ENCODE data around the gene S100A13. TPM values are rescaled to one million over a fixed set of nuclear protein-coding genes. Genes with fewer than 3 reads are reported as not detected.

Gene S100A13
- total RNA-seq, 4 donors from 2014 or later, result 118 to 192 (median 176) TPM

DNA sequence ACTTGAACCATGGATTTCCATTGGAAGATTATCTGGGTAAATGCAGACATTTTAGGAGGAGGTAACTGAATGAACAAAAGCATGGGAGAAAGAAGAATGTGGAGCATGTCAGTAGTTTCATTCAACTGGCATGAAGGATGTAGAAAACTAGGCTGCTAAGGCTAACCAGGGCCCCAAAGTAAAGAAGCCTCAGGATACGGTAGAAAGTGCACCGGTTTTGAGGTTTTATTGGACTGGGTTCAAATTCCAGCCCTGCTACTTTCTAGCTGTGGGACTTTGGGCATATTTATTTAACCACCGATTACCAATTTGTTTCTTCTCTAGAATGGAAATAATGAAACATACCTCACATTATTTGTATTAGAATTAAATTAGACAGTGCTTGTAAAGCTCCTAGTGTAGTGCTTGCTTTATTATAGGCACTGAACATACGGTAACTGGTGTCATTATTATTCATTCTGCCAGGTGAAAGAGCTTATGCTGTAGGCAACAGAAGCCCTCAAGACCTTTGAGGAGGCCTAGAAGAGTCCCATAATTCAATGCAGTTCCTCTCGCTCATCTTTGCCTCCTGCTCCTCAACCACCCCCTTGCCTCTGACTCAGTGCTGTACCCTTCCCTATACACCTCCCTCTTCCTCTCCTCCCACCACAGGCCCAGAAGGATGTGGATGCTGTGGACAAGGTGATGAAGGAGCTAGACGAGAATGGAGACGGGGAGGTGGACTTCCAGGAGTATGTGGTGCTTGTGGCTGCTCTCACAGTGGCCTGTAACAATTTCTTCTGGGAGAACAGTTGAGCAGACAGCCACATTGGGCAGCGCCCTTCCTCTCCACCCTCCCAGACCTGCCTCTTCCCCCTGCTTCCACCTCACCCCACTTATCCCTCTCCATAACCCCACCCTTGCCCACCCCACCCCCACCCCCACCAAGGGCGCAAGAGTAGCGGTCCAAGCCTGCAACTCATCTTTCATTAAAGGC, 4.0 kb upstream of the S100A13 start:
- ATAC-seq (ENCODE audit: low FRiP score), result no peak
- DNase-seq (ENCODE audit: low spot score), result no peak
- TF ChIP-seq, protein P1, sequence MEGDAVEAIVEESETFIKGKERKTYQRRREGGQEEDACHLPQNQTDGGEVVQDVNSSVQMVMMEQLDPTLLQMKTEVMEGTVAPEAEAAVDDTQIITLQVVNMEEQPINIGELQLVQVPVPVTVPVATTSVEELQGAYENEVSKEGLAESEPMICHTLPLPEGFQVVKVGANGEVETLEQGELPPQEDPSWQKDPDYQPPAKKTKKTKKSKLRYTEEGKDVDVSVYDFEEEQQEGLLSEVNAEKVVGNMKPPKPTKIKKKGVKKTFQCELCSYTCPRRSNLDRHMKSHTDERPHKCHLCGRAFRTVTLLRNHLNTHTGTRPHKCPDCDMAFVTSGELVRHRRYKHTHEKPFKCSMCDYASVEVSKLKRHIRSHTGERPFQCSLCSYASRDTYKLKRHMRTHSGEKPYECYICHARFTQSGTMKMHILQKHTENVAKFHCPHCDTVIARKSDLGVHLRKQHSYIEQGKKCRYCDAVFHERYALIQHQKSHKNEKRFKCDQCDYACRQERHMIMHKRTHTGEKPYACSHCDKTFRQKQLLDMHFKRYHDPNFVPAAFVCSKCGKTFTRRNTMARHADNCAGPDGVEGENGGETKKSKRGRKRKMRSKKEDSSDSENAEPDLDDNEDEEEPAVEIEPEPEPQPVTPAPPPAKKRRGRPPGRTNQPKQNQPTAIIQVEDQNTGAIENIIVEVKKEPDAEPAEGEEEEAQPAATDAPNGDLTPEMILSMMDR (IDR thresholded peaks at IDR 0.05), result no peak

DNA sequence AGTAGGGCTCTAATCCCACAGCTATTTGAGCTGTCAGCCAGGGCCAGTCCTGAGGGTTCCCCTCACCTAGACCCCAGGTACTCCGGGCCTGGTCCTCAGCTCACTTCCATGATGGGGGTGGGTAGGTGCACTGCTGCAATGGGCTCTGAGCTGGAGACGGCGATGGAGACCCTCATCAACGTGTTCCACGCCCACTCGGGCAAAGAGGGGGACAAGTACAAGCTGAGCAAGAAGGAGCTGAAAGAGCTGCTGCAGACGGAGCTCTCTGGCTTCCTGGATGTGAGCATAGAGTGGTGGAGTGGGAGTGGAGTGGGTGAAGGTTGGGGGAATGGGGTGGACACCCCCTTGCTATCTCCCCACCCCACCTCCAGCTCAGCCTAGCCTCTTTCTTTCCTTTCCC, 3.1 kb upstream of the S100A13 start:
- ATAC-seq (ENCODE audit: low FRiP score), result no peak
- DNase-seq (ENCODE audit: low spot score), result no peak
- TF ChIP-seq, protein P1 (IDR thresholded peaks at IDR 0.05), result no peak

DNA sequence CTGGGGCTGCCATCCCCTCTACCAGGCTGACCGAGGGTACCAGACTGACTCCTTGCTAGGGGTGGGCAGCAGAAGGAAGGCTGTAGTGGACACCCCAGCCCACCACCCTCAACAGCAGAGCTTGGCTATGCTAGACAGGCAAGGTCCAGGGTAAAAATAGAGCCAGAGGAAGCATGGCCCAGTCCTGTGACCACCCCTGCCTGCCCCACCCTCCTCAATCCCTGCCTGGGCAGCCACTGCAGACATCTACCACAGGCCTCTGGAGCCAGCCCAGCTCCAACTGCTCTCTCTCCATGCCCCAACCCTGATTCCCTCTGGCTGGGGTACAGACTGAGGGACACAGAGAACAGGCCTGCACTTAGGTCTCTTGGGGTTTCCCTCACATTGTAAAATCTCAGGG, 2.7 kb upstream of the S100A13 start:
- TF ChIP-seq, protein P1 (IDR thresholded peaks at IDR 0.05), result no peak
- ATAC-seq (ENCODE audit: low FRiP score) (no peak), DNase-seq (ENCODE audit: low spot score) (no peak)

DNA sequence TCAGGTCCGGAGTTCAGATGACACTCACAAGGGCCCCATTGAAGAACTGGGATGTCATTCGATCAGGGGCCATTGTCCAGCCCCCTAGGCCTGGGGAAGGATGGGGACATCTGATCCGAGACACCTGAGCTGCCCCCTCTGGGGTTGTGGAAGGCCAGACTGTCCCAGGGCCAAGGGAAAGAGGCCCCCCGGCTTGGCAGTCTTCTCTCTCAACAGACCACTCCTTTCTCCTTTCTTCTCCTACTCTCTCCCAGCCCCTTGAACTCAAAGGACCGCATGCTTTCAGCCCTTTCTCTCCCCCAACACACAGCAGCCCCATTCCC, 2.0 kb upstream of the S100A13 start:
- TF ChIP-seq, protein P1 (IDR thresholded peaks at IDR 0.05), result no peak
- DNase-seq (ENCODE audit: low spot score), result no peak

DNA sequence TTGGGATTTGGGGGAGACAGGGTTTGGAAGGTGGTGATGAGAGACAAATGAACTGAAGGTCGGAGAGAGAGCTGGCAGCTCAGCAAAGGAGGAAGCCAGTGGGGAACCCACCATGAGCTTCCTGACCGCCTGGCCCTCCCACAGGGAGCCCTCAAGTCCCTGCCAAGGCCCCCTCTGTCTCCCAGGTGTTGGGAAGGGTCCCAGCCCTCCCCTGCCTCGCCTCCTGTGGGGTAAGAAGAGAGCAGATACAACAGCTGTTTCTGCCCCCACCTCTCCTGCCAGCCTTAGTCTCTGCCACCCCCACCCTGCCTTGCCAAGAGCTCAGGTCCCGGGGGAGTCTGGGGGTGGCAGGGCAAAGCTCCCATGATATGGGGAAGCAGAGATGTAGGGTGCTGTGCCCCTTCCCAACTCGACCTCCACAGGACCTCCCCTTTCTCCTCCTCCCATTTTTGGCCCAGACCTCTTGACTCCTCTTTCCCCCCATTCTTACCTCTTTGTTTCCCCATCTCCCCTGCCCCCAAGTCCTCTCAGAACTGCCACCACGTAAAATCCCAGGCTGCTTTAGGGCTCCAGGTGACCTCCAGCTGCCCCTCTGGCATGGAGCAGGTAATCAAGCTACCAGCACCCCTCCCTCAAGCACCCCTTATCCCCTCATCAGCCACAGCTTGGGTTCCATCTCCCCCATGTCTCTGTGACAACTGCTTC, 1.5 kb upstream of the S100A13 start:
- DNase-seq (ENCODE audit: low spot score) (no peak), ATAC-seq (ENCODE audit: low FRiP score) (no peak)
- TF ChIP-seq, protein P1 (IDR thresholded peaks at IDR 0.05), result no peak

More for the DNA sequence above, 2.0 kb upstream of the S100A13 start:
- no peak for ATAC-seq (ENCODE audit: low FRiP score)

DNA sequence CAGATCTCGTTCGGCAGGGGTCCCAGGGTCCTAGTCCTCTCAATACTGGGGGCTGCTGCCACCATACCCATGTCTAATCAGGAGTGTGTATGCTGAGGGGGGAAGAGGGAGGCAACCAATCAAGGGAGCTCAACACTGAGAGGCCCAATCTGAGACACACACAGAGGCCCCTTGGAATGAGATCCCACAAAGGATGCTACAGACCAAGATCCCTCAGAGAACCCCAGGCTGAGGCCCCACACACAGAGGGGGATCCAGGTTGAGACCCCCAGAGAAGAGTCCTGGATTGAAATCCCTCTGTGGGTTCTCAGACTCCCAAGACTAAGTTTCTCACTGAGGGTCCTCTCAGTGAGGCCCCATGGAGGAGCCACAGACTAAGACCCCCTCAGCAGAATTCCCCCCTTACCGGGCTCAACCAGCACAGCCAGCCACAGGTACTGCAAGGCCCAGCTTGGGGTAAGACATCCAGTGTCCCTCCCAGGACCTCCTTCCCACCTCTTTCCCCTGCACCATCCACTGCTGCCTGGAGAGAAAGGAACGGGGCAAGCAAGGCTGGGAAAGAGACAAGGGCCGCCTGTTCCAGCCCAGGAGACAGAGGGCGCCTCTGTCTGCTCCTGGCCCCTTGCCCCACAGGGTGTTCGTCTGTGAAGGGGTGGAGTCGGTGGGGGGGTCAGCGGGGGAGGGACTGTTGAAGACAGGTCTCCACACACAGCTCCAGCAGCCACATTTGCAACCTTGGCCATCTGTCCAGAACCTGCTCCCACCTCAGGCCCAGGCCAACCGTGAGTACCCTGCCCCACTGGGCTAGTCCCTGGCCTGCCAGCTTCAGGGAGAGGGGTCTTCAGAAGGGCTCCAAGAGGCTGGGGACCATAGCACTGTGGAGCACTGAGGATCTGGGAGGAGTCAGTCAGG, 666 bp upstream of the S100A13 start, which contains the start of gene S100A1:
TSS of gene S100A1 (plus strand) at position 720 of the 912 bp plus-strand sequence. CDS start 2,088 bp downstream, outside the sequence.
- ATAC-seq (ENCODE audit: low FRiP score), result no peak
- DNase-seq (ENCODE audit: low spot score), result no peak
- TF ChIP-seq, protein P1 (IDR thresholded peaks at IDR 0.05), result no peak
